NT2/D1 (cell line): ENCODE results near the gene PIP5K1C.

Source experiments
- YY1 ChIP-seq: IDR thresholded peaks from 2 replicates; pipeline ENCODE4 v1.6.1; 2011; ENCODE audit not compliant: insufficient read length, insufficient read depth
- ZNF274 ChIP-seq: IDR thresholded peaks from 2 replicates; pipeline ENCODE4 v1.6.1; 2011; ENCODE audit warnings: mild to moderate bottlenecking, low read depth, low read length

GRCh38 chr19:3732108-3732507 is 31.8 kb upstream of the PIP5K1C start:
- TF ChIP-seq YY1: no peak
- no peak for TF ChIP-seq ZNF274
